ENCODE results near the gene TFEB. TPM values are rescaled to one million over a fixed set of nuclear protein-coding genes. Genes with fewer than 3 reads are reported as not detected.

The TFEB gene
- total and polyA plus RNA-seq, 10 donors, result 55.9 to 150 (median 76.9) TPM

GRCh38 chr6:41702771-41703494 lies 32.5 kb downstream of the TFEB start:
- Histone ChIP-seq H3K27ac (peak overlapping the region in 1 of 8 donors; percentile 47), H3K4me1 (peaks cover 34 to 99% (median 93%) of the 10 kb centered on the region in 6 donors), H3K36me3 (peaks cover 0 to 59% (median 10%) of the 10 kb centered on the region in 6 donors), H3K27me3 (replicated peaks in 1 of 7) (no peaks in the 10 kb centered on the region), H3K9me3 (no peaks in the 10 kb centered on the region), H3K4me3 (no peak overlapping the region)
- intact Hi-C loops (cut with DNase I; ENCODE audit: low total_unique reads), result no loop called here
- 87 to 96% (median 92%) methylated on average over 9 to 14 of the region's 14 CpGs for WGBS, 5 donors
- TF ChIP-seq POLR2AphosphoS5 (IDR thresholded peaks at IDR 0.05) (peak in 1 of 3 donors; percentile 40), POLR2A (IDR thresholded peaks at IDR 0.05) (no peak)
- peak; percentile 67 for DNase-seq

- Histone ChIP-seq H3K36me3 (peaks cover 0 to 65% (median 10%) of the 10 kb centered on the region in 6 donors), H3K27ac (peak overlapping the region in 2 of 8 donors; percentile 47 to 64), H3K4me3 (no peak overlapping the region), H3K9me3 (no peaks in the 10 kb centered on the region), H3K4me1 (peaks cover 31 to 97% (median 89%) of the 10 kb centered on the region in 6 donors), H3K27me3 (replicated peaks in 1 of 7) (no peaks in the 10 kb centered on the region)
- peak; percentile 51 for DNase-seq
- 93 to 96% (median 94%) methylated on average over 9 to 10 of the region's 10 CpGs for WGBS, 5 donors
- intact Hi-C loops (cut with DNase I; ENCODE audit: low total_unique reads), result no loop called here
- TF ChIP-seq POLR2AphosphoS5 (IDR thresholded peaks at IDR 0.05) (no peak), POLR2A (IDR thresholded peaks at IDR 0.05) (no peak), CTCF (IDR thresholded peaks at IDR 0.05 in 8 of 11, conservative IDR thresholded peaks at IDR 0.05 in 3 of 11) (no peak)
Observed at GRCh38 chr6:41702089-41702745, 33.2 kb downstream of the TFEB start.

- DNase-seq, result no peak
- no peaks in the 10 kb centered on the region for H3K27me3 ChIP-seq (replicated peaks in 1 of 7)
- H3K36me3 ChIP-seq, result peaks cover 0 to 79% (median 10%) of the 10 kb centered on the region in 6 donors
- peak overlapping the region in 7 of 8 donors; percentile 22 to 64 (median 51) for H3K27ac ChIP-seq
- 77 to 85% (median 81%) methylated on average over 20 of the region's 20 CpGs for WGBS, 5 donors
- TF ChIP-seq CTCF (IDR thresholded peaks at IDR 0.05 in 8 of 11, conservative IDR thresholded peaks at IDR 0.05 in 3 of 11) (no peak), POLR2A (IDR thresholded peaks at IDR 0.05) (no peak), POLR2AphosphoS5 (IDR thresholded peaks at IDR 0.05) (peak in 2 of 3 donors; percentile 60 to 67)
- H3K9me3 ChIP-seq, result no peaks in the 10 kb centered on the region
- intact Hi-C loops (cut with DNase I; ENCODE audit: low total_unique reads), result no loop called here
- peaks cover 20 to 94% (median 76%) of the 10 kb centered on the region in 6 donors for H3K4me1 ChIP-seq
- H3K4me3 ChIP-seq, result no peak overlapping the region
Observed at GRCh38 chr6:41700463-41701347, 34.7 kb downstream of the TFEB start.

- peak overlapping the region in 6 of 8 donors; percentile 29 to 75 (median 56) for H3K27ac ChIP-seq
- intact Hi-C loops (cut with DNase I; ENCODE audit: low total_unique reads), result no loop called here
Observed at GRCh38 chr6:41699063-41699462, 36.3 kb downstream of the TFEB start.

More at GRCh38 chr6:41699063-41699462, 36.3 kb downstream of the TFEB start:
- Histone ChIP-seq H3K4me1 (peaks cover 14 to 94% (median 71%) of the 10 kb centered on the region in 6 donors), H3K36me3 (peaks cover 0 to 71% (median 10%) of the 10 kb centered on the region in 6 donors), H3K4me3 (no peak overlapping the region), H3K9me3 (no peaks in the 10 kb centered on the region), H3K27me3 (replicated peaks in 1 of 7) (no peaks in the 10 kb centered on the region)
- WGBS, 5 donors, result 69 to 93% (median 71%) methylated on average over 2 of the region's 2 CpGs
- no peak for DNase-seq
- TF ChIP-seq POLR2A (IDR thresholded peaks at IDR 0.05), result no peak
- TF ChIP-seq POLR2AphosphoS5 (IDR thresholded peaks at IDR 0.05), result peak in 2 of 3 donors; percentile 9 to 32

All from spleen (tissue), 11 donors.